H1 (cell line): ENCODE measurements around the gene ME1. TPM values are rescaled to one million over a fixed set of nuclear protein-coding genes. Genes with fewer than 3 reads are reported as not detected.

Experiments used
- ASH2L ChIP-seq: fragments of 200-600, 300-600 bp; sonication (generic); IDR thresholded peaks from one replicate; pipeline ENCODE4 v1.7.1; 2017; ENCODE audit warnings: low read length
- BRCA1 ChIP-seq: IDR thresholded peaks from 2 replicates; pipeline ENCODE4 v1.6.1; 2012; ENCODE audit warnings: low read depth, low read length, improper control_type of control experiment
- CBX5 ChIP-seq: fragments of 300-800, 300-1000 bp; sonication (generic); IDR thresholded peaks from 2 replicates; pipeline ENCODE4 v1.7.1; 2016; ENCODE audit warnings: antibody characterized with exemption, low read length, low read depth
- CBX8 ChIP-seq: fragments of 300-800, 300-1000 bp; sonication (generic); IDR thresholded peaks from 2 replicates; pipeline ENCODE4 v1.7.1; 2016; ENCODE audit warnings: low read depth, low read length, borderline replicate concordance
- EGR1 ChIP-seq: IDR thresholded peaks from 2 replicates; pipeline ENCODE4 v1.6.1; 2011; ENCODE audit warnings: low read depth, low read length, borderline replicate concordance
- EP300 ChIP-seq, 2 experiments: IDR thresholded peaks; 1 replicate in 1 of 2; 2 replicates in 1 of 2; pipeline ENCODE4 v1.6.1; 2011 to 2012; ENCODE audit warnings: low read depth in 2 of 2, low read length in 2 of 2, mild to moderate bottlenecking in 2 of 2, borderline replicate concordance in 1 of 2, inconsistent platforms in 1 of 2, moderate library complexity in 1 of 2
- EZH2 ChIP-seq: fragments of 200-600 bp; sonication (generic); IDR thresholded peaks from 2 replicates; pipeline ENCODE4 v1.7.1; 2012; ENCODE audit warnings: low read depth, mild to moderate bottlenecking, moderate library complexity, low read length, inconsistent platforms; ENCODE audit not compliant: severe bottlenecking
- GTF2F1 ChIP-seq: IDR thresholded peaks from 2 replicates; pipeline ENCODE4 v1.6.1; 2012; ENCODE audit warnings: low read depth, low read length, improper control_type of control experiment, borderline replicate concordance
- HDAC2 ChIP-seq, 2 experiments: fragments of 300-600 bp in 1 of 2; sonication (generic) in 1 of 2; IDR thresholded peaks; 2 replicates each; pipeline ENCODE4 v1.6.1; 2011 to 2012; ENCODE audit warnings: low read depth in 2 of 2, low read length in 2 of 2, mild to moderate bottlenecking in 2 of 2, moderate library complexity in 2 of 2, borderline replicate concordance in 1 of 2, inconsistent platforms in 1 of 2
- JUN ChIP-seq: IDR thresholded peaks from 2 replicates; pipeline ENCODE4 v1.6.1; 2011; ENCODE audit warnings: low read depth, mild to moderate bottlenecking, improper control_type of control experiment, low read length
- JUND ChIP-seq: IDR thresholded peaks from 2 replicates; pipeline ENCODE4 v1.6.1; 2011; ENCODE audit warnings: mild to moderate bottlenecking, improper control_type of control experiment, low read length
- PHF8 ChIP-seq: fragments of 200-600 bp; sonication (generic); conservative IDR thresholded peaks from 2 replicates; pipeline ENCODE4 v1.7.1; 2012; ENCODE audit warnings: low read depth, mild to moderate bottlenecking, inconsistent platforms, low read length, moderate library complexity
- SAP30 ChIP-seq: fragments of 300-600 bp; sonication (generic); IDR thresholded peaks from 2 replicates; pipeline ENCODE4 v1.7.1; 2012; ENCODE audit warnings: low read length, moderate library complexity, mild to moderate bottlenecking, inconsistent platforms; ENCODE audit not compliant: insufficient read depth, insufficient replicate concordance
- SIN3A ChIP-seq, 2 experiments: IDR thresholded peaks in 1 of 2; conservative IDR thresholded peaks in 1 of 2; 2 replicates each; pipeline ENCODE4 v1.6.1; 2011 to 2012; ENCODE audit warnings: low read length in 2 of 2, improper control_type of control experiment in 1 of 2, low read depth in 1 of 2, mild to moderate bottlenecking in 1 of 2
- TAF7 ChIP-seq: optimal IDR thresholded peaks from 2 replicates; pipeline ENCODE3; 2011; ENCODE audit warnings: low read depth, mild to moderate bottlenecking, inconsistent platforms, low read length, moderate library complexity, borderline replicate concordance
- TCF12 ChIP-seq: IDR thresholded peaks from 2 replicates; pipeline ENCODE4 v1.6.1; 2011; ENCODE audit warnings: low read depth, mild to moderate bottlenecking, low read length
- ZNF274 ChIP-seq: IDR thresholded peaks from 2 replicates; pipeline ENCODE4 v1.7.0; 2012; ENCODE audit warnings: low read length, borderline replicate concordance; ENCODE audit errors: extremely low read depth
- polyA plus RNA-seq, 7 experiments: library from polyadenylated mRNA; depleted of rRNA in 3 of 7; stranded (reverse) in 5 of 7; unstranded in 2 of 7; fragments of >200 nt in 5 of 7; fragments of 200-250 nt in 2 of 7; gene quantifications; 1 replicate in 5 of 7; 2 replicates in 1 of 7; 4 replicates in 1 of 7; pipeline versions ENCODE4 v1.2.1 to v1.2.3, GENCODE V29; 2011 to 2013; ENCODE audit warnings: missing spikeins in 2 of 7, mixed read lengths in 2 of 7
- total RNA-seq: library from RNA; stranded (reverse); fragmentation: NEBNext Ultra II Directional; extraction: Animal tissue kit (Norgen Biotek cat#: 25700); gene quantifications from 2 replicates; pipeline ENCODE4 v1.2.1, GENCODE V29; 2021
- TF ChIP-seq, protein P1 (sequence below), 3 experiments: IDR thresholded peaks; 1 replicate in 2 of 3; 2 replicates in 1 of 3; pipeline versions ENCODE4 v1.5.1 to v1.6.1; 2011; ENCODE audit warnings: low read length in 3 of 3, mild to moderate bottlenecking in 3 of 3, inconsistent platforms in 2 of 3, low read depth in 1 of 3, moderate library complexity in 1 of 3; ENCODE audit not compliant: insufficient read depth in 1 of 3; ENCODE audit errors: control extremely low read depth in 1 of 3
- TF ChIP-seq, protein P2 (sequence below): IDR thresholded peaks from 2 replicates; pipeline ENCODE4 v1.6.1; 2012; ENCODE audit warnings: inconsistent platforms

ME1 gene
- total and polyA plus RNA-seq, 2 of the 8 experiments (the other 6 are each of a cell fraction or from before 2014, with no cell fraction given), result 1.3 to 3.9 TPM

DNA sequence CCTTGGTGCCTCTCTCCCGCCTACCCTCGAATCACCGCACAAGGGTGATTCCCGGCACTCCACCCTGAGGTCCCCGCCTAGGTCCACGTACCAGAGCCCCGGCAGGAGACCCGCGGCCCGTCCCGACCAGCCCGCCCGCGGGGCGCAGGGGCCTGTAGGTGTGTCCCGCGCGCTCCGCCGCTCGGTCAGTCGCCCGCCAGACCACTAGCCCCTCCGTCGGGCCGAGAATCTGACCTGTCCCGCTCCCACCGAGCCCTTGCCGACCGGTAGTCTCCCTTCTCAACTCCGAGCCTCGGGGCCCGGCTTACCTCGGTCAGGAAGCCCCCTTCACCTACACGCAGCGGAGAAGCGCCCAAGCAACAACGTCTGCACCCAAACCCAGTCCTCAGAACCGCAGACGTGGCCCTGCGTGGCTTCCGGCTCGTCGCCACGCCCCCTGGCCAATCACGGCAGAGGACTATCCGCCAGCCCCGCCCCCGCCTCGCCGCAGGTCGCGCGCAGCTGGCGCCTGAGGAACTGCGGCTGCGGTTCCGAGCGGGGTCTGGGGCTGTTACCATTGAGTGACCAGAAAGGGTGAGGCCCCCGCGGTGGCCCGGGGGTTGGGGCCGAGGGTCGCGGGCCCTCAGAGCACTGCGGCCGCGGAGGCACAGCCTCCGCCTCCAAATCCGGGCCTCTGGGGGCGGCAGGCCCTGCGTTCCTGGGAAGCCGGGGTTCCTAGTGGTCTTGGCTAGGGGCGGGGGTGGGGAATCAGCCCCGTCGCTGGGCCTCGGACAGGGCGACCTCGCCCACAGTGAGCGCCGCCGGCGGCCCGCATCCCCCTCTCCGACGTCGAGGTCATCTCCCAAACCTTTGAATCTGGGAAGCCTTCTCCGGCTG is 237.7 kb downstream of the ME1 start, which contains the start of the genes PGM3 and RWDD2A (continued):
- TF ChIP-seq EGR1 (0 out of 2 replicates have a peak, but pooled peaks have one; percentile 10), JUN (no peak), EP300 (IDR thresholded peaks at IDR 0.05; ENCODE audit: borderline replicate concordance in 1 of 2, low read depth in 2 of 2, low read length in 2 of 2) (0 out of 3 replicates have a peak, but pooled peaks of 1 of the 2 experiments have one; percentile 13), CBX8 (no peak), BRCA1 (no peak), EZH2 (no peak), CBX5 (no peak), JUND (no peak), GTF2F1 (no peak), SIN3A (conservative IDR thresholded peaks at IDR 0.05 in 1 of 2, IDR thresholded peaks at IDR 0.05 in 1 of 2; ENCODE audit: low read depth in 1 of 2, low read length in 2 of 2) (0 out of 4 replicates have a peak, but pooled peaks of 1 of the 2 experiments have one; percentile 12), ASH2L (peak; percentile 63), PHF8 (peak; percentile 73), HDAC2 (IDR thresholded peaks at IDR 0.05; ENCODE audit: borderline replicate concordance in 1 of 2, low read depth in 2 of 2, low read length in 2 of 2) (no peak; a peak in 2 of 4 replicates), SAP30 (peak; percentile 62), TCF12 (no peak), ZNF274 (no peak), TAF7 (peak; percentile 1)
- TF ChIP-seq, protein P1, sequence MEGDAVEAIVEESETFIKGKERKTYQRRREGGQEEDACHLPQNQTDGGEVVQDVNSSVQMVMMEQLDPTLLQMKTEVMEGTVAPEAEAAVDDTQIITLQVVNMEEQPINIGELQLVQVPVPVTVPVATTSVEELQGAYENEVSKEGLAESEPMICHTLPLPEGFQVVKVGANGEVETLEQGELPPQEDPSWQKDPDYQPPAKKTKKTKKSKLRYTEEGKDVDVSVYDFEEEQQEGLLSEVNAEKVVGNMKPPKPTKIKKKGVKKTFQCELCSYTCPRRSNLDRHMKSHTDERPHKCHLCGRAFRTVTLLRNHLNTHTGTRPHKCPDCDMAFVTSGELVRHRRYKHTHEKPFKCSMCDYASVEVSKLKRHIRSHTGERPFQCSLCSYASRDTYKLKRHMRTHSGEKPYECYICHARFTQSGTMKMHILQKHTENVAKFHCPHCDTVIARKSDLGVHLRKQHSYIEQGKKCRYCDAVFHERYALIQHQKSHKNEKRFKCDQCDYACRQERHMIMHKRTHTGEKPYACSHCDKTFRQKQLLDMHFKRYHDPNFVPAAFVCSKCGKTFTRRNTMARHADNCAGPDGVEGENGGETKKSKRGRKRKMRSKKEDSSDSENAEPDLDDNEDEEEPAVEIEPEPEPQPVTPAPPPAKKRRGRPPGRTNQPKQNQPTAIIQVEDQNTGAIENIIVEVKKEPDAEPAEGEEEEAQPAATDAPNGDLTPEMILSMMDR (IDR thresholded peaks at IDR 0.05; ENCODE audit: control extremely low read depth in 1 of 3, insufficient read depth in 1 of 3, low read depth in 1 of 3, low read length in 3 of 3), result no peak
- TF ChIP-seq, protein P2, sequence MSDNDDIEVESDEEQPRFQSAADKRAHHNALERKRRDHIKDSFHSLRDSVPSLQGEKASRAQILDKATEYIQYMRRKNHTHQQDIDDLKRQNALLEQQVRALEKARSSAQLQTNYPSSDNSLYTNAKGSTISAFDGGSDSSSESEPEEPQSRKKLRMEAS, result no peak
